Activated naive CD4-positive, alpha-beta T cell (primary cell): ENCODE results near the gene BLCAP.
A peak's percentile ranks its signal among the peaks of the same experiment; 100 is the strongest.

Source experiments
- DNase-seq, 4 experiments: peaks; one replicate each; lab custom pipeline; 2025; lab: John Stamatoyannopoulos, UW

Gene BLCAP

DNA sequence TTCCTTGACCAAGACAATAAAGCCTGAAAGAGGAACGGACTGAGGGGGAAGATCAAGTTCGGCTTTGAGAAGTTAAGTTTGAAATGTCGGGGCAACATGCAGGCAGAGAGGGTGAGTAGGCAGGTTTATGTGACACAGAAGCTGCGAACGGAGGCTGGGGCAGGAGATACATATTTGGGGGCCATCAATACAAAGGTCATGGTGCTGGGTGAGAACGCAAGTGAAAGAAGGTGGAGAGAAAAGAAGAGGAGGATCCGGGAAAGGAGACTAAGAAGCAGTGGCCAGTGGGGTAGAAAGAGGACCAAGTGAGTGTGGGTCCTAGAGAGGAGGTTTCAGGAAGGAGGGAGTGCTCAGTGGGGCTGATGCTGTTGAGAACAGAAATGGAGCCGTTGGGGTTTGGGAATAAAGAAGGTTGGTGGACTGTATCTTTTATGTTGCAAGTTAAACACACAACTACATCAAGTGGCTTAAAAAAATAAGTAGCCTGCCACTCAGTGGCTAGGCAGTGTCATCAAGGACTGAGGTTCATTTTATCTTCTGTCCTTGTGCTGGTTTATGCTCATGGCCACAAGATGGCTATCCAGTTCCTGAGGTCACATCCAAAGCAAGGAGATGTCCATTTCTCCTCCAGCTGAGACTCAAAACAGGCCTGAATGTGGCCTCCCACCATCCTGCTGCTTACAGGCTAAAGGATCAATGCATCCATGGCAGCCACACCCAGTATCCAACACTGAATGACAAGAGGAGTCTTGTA is 1.7 kb upstream of the BLCAP start:
- DNase-seq = no peak

- DNase-seq = no peak
Observed at GRCh38 chr20:37528446-37529213, 954 bp upstream of the BLCAP start.

DNA sequence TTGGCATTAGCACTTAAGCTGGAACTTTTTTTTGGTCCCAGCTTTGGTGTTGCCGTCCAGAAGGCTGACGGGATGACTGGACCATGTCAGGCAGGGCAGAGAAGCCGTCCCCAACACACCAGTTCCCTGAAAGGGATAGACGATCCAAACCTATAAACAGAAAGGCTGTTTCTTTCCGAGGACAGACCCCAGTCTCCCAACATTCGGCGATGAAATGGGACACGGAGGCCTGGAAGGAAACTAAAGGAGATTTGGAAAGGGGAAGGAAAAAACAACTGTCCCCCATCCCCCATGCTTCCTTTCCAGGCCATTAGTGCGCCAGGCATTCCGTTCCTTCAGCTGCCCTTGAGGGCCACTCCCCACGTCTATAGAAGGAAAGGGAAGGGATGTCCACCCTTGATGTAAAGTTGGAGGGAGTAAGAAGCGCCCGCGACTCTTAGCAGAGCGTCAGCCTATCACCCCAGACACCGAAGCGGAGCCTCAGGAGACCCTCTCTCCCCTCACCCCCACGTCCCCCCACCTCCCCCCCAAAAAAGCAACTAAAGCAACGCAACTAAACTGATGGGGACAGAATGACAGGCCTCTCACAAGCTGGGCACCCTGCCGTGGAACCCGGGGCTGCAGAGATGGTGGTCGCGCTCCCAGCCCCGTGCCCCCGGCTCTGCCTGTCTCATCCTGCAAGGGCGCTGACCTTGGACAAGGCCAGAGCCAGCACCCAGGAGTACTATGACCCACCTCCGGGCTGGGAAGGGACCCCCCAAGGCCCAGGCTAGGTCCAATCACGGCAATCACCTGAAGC is 638 bp downstream of the BLCAP start:
- DNase-seq = no peak

GRCh38 chr20:37526238-37526838 is 1.3 kb downstream of the BLCAP start:
- no peak for DNase-seq

GRCh38 chr20:37525810-37526209 is 1.9 kb downstream of the BLCAP start:
- DNase-seq = no peak

DNA sequence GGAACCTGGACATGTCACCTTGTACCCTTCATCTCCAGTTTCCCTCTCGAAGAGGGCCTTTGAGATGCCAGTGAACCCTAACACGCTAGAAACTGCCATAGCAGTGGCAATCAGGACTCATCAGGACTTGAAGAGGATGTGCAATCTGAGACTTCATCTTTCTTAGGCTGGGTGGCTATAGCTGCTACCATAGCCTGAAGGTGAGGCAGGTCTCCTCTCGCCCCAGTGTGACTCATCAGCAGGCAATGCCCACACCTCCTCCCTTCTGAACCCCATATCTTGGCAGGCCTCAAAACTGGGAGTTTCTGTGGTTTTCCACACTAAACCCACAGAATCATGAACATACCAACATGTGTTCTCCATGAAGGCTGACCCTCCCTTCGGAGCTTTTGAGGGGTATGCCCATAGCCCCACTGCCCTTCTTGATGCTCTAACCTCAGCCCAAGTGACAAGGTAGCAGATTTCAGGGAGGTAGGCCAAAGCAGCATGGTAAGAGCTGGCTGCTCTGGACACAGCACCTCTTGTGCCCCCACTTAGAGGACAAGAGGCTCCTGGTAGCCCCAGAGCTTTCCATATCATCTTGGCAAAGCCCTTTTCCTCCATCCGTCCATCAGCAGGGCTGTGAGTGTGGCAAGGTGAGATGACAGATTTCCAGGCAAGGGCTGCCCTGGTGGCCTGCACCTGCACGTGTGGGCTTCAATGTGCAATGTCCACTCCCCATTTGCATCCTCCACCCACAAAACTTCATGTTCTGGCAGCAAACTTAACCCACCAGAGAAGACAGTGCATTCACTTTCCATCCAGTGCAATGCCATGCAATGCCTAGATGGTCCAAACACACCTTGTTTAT is 2.6 kb downstream of the BLCAP start:
- no peak for DNase-seq

- no peak for DNase-seq
Observed at GRCh38 chr20:37523911-37524700, 3.6 kb downstream of the BLCAP start.

- no peak for DNase-seq
Observed at GRCh38 chr20:37523012-37523391, 4.7 kb downstream of the BLCAP start.

DNA sequence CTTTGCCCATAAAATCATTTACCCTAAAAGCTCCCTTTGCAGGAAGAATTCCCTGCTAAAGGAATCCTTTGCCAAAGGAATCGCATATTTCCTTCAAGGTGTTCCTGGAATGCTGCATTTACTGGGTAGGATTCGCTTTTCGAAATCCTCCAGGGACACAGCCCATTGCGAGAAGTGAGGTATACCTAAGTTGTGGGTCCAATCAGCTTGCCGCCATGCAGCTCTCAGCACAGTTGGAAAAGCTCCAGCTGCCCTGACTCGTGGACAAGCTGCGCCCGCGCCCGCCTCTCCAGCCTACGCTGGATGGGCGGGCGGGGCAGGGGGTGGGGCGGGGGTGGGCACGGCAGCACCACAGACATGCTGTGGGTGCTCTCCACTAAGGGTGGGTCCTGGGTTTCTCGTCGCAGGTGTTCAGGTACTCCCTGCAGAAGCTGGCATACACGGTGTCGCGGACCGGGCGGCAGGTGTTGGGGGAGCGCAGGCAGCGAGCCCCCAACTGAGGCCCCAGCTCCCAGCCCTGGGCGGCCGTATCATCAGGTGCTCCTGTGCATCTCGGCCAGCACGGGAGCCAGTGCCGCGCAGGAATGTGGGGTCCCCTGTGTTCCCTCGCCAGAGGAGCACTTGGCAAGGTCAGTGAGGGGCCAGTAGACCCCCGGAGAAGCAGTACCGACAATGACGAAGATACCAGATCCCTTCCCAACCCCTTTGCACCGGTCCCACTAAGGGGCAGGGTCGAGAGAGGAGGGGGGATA is 5.2 kb downstream of the BLCAP start:
- no peak for DNase-seq

GRCh38 chr20:37521061-37521771 is 6.5 kb downstream of the BLCAP start, which contains the start of gene NNAT:
NNAT (plus strand) TSS chr20:37521250; CDS start chr20:37521332, 82 bp downstream.
- peak in 1 of 4 experiments; percentile 15 for DNase-seq

DNA sequence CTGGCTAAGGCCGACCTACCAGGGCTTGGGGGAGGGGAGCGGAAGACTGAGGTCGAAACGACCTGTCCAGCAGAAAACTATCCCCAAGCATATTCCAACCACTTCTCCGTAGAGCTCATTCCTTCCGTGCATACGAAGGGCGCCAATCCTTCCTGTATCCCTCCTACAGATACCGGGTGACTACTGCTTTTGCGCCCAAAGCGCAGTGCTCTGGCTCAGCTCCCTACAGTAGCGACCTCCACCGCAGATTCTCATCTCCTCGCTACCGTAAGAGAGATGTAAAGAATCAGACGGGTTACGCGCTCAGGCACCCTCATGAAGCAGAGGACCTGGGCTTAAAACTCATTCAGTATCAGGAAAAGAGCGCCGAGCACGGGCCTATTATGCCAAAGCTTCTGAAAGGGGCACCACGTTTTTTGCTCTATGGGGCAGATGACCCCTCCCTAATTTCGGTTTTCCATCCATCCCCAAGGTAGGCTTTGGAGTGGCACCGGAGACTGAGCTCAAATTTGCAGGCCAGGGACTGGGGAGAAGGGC is 7.2 kb downstream of the BLCAP start:
- DNase-seq = no peak

- no peak for DNase-seq
Observed at GRCh38 chr20:37519508-37520418, 7.9 kb downstream of the BLCAP start.

DNA sequence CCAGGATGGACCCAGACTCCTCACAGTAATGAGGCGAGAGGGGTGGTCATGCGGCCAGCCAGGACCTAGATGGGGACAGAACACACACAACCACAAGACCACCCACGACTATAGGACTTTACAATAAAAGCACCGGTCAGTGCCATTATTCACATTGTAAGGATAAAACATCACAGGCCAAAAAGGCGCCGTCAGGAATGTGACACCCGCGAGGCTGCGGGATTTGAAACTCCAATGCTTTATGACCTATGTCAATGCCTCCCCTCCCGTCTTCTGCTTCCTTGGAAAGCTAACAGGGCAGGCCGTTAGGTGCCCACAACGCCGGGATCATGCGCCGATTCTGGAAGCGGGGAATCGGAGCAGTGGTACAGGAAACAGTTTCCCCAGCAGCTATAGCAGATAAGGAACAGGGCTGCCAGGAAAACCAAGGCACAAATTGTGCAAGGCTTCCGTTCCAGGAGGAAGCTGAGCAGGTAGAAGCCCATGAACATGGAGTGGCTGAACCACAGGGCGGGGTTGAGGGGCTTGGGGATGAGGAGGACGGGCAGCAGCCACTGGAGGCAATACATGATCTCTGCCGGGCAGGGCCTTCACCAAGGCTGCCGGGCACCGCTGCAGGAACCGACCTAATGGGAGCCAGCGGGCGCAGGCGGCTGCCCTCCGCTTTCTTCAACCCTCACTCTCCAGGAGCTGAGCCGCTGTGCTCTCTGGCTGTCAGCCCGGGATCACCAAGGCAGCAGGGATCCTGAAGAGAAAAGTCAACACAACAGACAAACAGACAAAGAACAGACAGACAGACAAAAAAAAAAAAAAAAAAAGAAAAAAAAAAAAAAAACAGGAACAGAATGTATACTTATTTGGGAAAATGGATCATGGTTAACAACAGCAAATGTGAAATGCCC is 8.8 kb downstream of the BLCAP start:
- no peak for DNase-seq

DNA sequence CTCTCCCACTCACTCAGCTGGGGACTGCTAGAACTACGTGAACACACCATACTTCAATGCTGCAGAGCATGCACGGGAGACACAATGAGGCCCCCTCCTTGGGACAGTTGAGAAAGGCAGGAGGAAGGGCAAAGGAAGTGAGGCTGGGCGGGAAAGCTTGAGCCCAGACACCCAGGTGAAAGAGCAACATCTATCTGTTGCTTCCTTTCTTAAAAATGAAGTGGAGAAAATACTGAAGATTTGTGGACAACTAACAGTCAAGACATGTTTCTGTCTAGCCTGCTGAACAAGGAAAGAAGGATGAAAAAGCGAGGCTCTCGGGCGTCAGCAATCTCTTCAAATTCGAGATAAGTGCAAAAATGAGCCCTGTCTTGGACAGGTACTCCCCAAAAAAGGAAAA is 9.6 kb downstream of the BLCAP start:
- no peak for DNase-seq

DNA sequence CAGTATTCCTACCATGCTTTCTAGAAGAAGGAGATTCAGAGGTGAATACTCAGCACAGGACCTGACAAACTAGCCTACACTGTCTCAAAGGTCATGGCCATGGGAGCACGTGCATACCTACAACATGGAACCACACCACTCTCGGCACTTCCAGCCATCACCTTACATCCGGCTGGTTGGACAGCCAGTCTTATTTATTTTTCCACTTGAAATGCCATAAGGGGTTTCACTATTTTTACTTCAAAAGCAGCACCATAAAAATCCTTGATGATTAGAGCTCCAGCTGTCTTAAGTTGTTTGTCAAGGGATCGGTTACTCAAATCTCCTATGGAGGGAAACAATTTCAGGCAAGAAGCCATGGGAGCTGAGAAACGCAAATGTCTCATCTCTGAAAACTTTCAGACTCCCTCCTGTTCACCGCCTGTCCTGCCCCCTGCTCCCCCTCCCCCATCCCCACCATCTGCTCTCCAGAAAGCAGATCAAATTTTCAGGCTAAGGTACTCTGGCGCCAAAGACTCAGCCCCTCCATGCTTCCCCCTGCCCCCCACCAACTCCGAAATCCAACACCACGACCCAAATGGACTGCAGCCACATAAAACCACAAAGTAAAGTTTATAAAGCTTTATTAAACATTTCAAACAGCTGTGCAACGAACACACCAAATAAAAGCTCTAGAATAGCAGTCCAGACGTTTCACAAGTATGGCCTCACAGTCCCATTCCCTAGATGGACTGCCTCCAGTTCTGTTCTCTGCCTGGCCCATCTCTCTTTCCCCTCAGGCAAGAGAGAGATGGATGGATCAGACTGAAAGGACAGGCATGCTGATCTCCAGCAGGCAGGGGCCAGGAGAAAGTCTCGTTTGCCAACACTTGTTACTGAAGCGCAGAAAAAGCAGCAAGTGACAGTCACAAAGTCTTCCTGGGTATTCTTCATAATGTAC is 10.6 kb downstream of the BLCAP start:
- DNase-seq = no peak
